Pancreas (tissue), 10 donors: ENCODE results near the gene RAB36. TPM values are rescaled to one million over a fixed set of nuclear protein-coding genes. Genes with fewer than 3 reads are reported as not detected.
A peak's percentile ranks its signal among the peaks of the same experiment; 100 is the strongest.

Experiments
- ATAC-seq, 4 donors: fragments of 200-7000 bp; cut with Tn5 transposase; one replicate each; pipeline versions ENCODE4 v1.8.0 to v1.9.1; 2020; ENCODE audit warnings: mild to moderate bottlenecking in 4 of 4, moderate library complexity in 4 of 4
- DNase-seq, 6 donors: peaks; one replicate each; pipeline ENCODE4 v3.0.0-alpha.2; 2020
- FAIRE-seq: peaks from 2 replicates; lab custom pipeline; 2012; peaks lifted over from hg19 to GRCh38; lab: Jason Lieb, UNC
- H3K27ac ChIP-seq, 4 donors: fragments of 200-600 bp; sonication (generic); 1 replicate in 3 of 4; 2 replicates in 1 of 4; pipeline versions ENCODE4 v1.5.0 to v1.8.0; 2020
- H3K27me3 ChIP-seq, 4 donors: fragments of 200-600 bp; one replicate each; pipeline ENCODE4 v1.8.0; 2021
- H3K36me3 ChIP-seq, 3 donors: fragments of 200-600 bp; sonication (generic) in 1 of 3; one replicate each; pipeline versions ENCODE4 v1.5.0 to v1.8.0; 2020 to 2021
- H3K4me1 ChIP-seq, 3 donors: fragments of 200-600 bp; one replicate each; pipeline ENCODE4 v1.8.0; 2021
- H3K4me3 ChIP-seq, 4 donors: fragments of 200-600 bp; sonication (generic) in 2 of 4; one replicate each; pipeline versions ENCODE4 v1.5.0 to v1.8.0; 2020 to 2021
- H3K9me3 ChIP-seq, 4 donors: fragments of 200-600 bp; one replicate each; pipeline ENCODE4 v1.8.0; 2021
- CTCF ChIP-seq, 4 donors: fragments of 200-600 bp; sonication (generic) in 3 of 4; IDR thresholded peaks; one replicate each; pipeline versions ENCODE4 v1.5.0 to v1.8.0; 2021; ENCODE audit warnings: antibody characterized with exemption in 4 of 4
- WGBS, 2 donors: extraction: QIAGEN DNeasy Blood & Tissue Kit; methylation state at CpG; one replicate each; pipeline ENCODE4 v1.1.7; 2013; 5-methylcytosine and 5-hydroxymethylcytosine counted together
- intact Hi-C, 3 donors: fragments of 100-400 bp; cut with DNase I; formaldehyde crosslinking; loops; one replicate each; pipeline versions ENCODE4 v1.11.1 to v1.14.2; 2022
- polyA plus RNA-seq, 2 donors: library from polyadenylated mRNA; stranded (reverse); fragments of 200-250 nt; gene quantifications; one replicate each; pipeline ENCODE4 v1.2.3, GENCODE V29; 2013
- total RNA-seq, 6 donors: library from RNA; stranded (reverse); fragmentation: NEBNext Ultra II Directional in 4 of 6; extraction: Animal tissue kit (Norgen Biotek cat#: 25700) in 4 of 6; gene quantifications; one replicate each; pipeline versions ENCODE4 v1.2.1 to v1.2.4, GENCODE V29; 2021 to 2023
- donor health status: healthy with polysubstance abuse.
- donor health status: DM: no; HTN: no; CAD: no; lungs with moderate emphysema.
- donor health status: DM: no; HTN: no; CAD: no.
- donor health status: control.
- donor health status: control.
- donor health status: Bipolar disorder and iron deficiency.
- donor health status: DM: yes; HTN: yes; CAD: no.
- donor health status: DM: no; HTN: no; CAD: no.
- donor health status: DM: no; HTN: no; CAD: no.
- donor health status: DM: yes; HTN: yes; CAD: no.

RAB36 gene
- total and polyA plus RNA-seq, 8 donors = 1.2 to 7.3 (median 3.1) TPM

- DNase-seq (no peak), FAIRE-seq (no peak), ATAC-seq (no peak)
- Histone ChIP-seq H3K27ac (peak overlapping the region in 2 of 4 donors; percentile 33 to 41), H3K36me3 (no peaks in the 10 kb centered on the region), H3K27me3 (no peaks in the 10 kb centered on the region), H3K4me3 (no peak overlapping the region), H3K4me1 (peaks cover 4 to 18% (median 16%) of the 10 kb centered on the region in 3 donors), H3K9me3 (no peaks in the 10 kb centered on the region)
- TF ChIP-seq CTCF (IDR thresholded peaks at IDR 0.05) = no peak
- intact Hi-C loops = no loop called here
- WGBS, 2 donors = 77 to 80% methylated on average over 8 of the region's 8 CpGs
Observed at GRCh38 chr22:23146478-23147205, 1.4 kb downstream of the RAB36 start.

GRCh38 chr22:23147617-23148387 is 2.5 kb downstream of the RAB36 start:
- ATAC-seq (peak; percentile 62 to 75 (median 73)), DNase-seq (peak in 2 of 6 donors; percentile 27 to 39), FAIRE-seq (no peak)
- Histone ChIP-seq H3K9me3 (no peaks in the 10 kb centered on the region), H3K27ac (peak overlapping the region in 2 of 4 donors; percentile 33 to 41), H3K4me3 (no peak overlapping the region), H3K27me3 (no peaks in the 10 kb centered on the region), H3K36me3 (no peaks in the 10 kb centered on the region), H3K4me1 (peaks cover 4 to 12% (median 10%) of the 10 kb centered on the region in 3 donors)
- intact Hi-C loops = no loop called here
- WGBS, 2 donors = 9 to 12% methylated on average over 6 of the region's 6 CpGs
- TF ChIP-seq CTCF (IDR thresholded peaks at IDR 0.05) = no peak

DNA sequence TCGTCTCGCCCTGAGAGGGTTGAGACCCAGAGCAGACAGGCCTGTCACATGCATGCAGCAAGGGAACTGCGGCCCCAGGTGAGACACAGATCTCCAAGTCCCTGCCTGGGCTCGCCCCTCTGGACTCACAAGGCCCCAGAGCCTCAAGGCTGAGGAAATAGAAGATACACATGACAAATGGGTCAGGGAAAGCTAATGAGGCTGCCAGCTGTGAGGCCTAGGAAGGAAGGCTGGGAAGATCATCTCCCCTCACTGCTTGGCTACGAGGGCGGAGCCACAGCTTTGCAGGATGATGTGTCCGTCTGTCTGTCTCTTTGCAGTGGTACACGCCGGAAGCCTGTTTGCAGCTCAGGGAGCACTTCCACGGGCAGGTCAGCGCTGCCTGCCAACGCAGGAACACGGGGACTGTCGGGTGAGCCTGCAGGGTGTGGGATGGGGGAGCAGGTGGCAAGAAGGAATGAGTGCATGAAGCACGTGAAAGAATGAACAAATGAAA is 4.5 kb downstream of the RAB36 start:
- Histone ChIP-seq H3K36me3 (no peaks in the 10 kb centered on the region), H3K4me1 (peaks cover 4 to 12% (median 10%) of the 10 kb centered on the region in 3 donors), H3K27ac (no peak overlapping the region), H3K4me3 (no peak overlapping the region), H3K9me3 (no peaks in the 10 kb centered on the region), H3K27me3 (no peaks in the 10 kb centered on the region)
- FAIRE-seq (no peak), DNase-seq (no peak), ATAC-seq (no peak)
- intact Hi-C loops = no loop called here
- no peak for TF ChIP-seq CTCF (IDR thresholded peaks at IDR 0.05)
- WGBS, 2 donors = 84 to 86% methylated on average over 15 of the region's 15 CpGs

DNA sequence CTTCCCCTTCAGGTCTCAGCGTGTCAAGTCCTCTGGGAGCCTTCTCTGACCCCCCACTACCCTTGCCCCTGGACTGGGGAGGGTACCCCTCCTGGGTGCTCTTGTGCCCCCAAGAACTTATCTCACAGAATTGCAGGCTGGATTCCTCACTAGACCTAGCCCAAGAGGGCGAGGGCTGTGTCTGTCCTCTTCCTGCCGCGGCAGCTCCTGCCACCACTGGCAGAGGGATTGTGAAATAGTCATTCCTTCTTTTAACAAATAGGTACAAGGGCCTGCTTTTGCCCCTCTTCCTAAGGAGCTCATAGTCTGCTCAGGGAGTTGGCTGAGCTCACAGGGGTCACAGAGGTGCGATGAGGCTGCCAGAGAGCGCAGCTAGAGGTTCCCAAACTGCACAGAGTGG is 5.5 kb downstream of the RAB36 start:
- intact Hi-C loops = no loop called here
- WGBS, 2 donors = 84 to 86% methylated on average over 6 of the region's 6 CpGs
- peaks cover 4 to 12% (median 10%) of the 10 kb centered on the region in 3 donors for H3K4me1 ChIP-seq
- TF ChIP-seq CTCF (IDR thresholded peaks at IDR 0.05) = no peak
- FAIRE-seq (no peak), ATAC-seq (no peak), DNase-seq (no peak)
- H3K9me3 ChIP-seq = no peaks in the 10 kb centered on the region
- H3K27me3 ChIP-seq = no peaks in the 10 kb centered on the region
- H3K36me3 ChIP-seq = no peaks in the 10 kb centered on the region
- no peak overlapping the region for H3K4me3 ChIP-seq
- H3K27ac ChIP-seq = no peak overlapping the region
